ENCODE results near the gene SEPSECS.

GRCh38 chr4:25182937-25183336 is 22.7 kb upstream of the SEPSECS start:
- TF ChIP-seq CTCF (optimal IDR thresholded peaks at IDR 0.05 in 1 of 3, IDR thresholded peaks at IDR 0.05 in 1 of 3, conservative IDR thresholded peaks at IDR 0.05 in 1 of 3; ENCODE audit: extremely low read depth in 1 of 3, insufficient read depth in 2 of 3, low read length in 3 of 3) (no peak), EZH2 (IDR thresholded peaks at IDR 0.05; ENCODE audit: low read length) (no peak)

Data from keratinocyte (primary cell).